H1 (cell line): Measurements from ENCODE around the gene KRT80.

Experiments
- CBX8 ChIP-seq: fragments of 300-800, 300-1000 bp; sonication (generic); IDR thresholded peaks from 2 replicates; pipeline ENCODE4 v1.7.1; 2016; ENCODE audit warnings: low read depth, low read length, borderline replicate concordance
- SP4 ChIP-seq: IDR thresholded peaks from 2 replicates; pipeline ENCODE4 v1.6.1; 2012; ENCODE audit warnings: low read length, inconsistent platforms

DNA sequence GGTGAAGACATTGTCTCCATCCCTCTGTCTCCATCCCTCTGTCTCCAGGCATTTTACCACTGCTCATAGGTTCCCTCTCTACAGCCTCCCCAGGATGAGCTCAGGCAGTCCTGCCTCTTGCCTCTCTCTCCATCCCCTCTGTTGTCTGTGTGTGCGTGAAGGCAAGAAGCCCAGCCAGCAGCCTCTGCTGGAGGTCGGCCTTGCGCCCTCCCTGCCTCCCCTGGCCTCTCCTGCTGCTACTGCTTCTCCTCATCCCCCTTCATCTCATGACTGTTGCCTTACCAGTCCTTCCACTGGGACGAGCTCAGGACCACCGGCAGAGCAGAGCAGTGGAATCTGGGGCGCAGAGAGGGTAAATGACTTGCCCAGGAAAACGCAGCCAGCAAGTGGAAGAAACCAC lies 3.2 kb downstream of the KRT80 start:
- no peak for TF ChIP-seq SP4
- no peak for TF ChIP-seq CBX8
